ENCODE results near the gene PDE4D. TPM values are rescaled to one million over a fixed set of nuclear protein-coding genes. Genes with fewer than 3 reads are reported as not detected.

PDE4D gene
- total RNA-seq, 4 donors from 2014 or later = 6.7 to 21.0 (median 15.0) TPM

- DNase-seq (ENCODE audit: low spot score in 2 of 2) = no peak
- no peak overlapping the region for H3K4me3 ChIP-seq (ENCODE audit: low read depth, poor library complexity, severe bottlenecking)
- TF ChIP-seq POLR2A (IDR thresholded peaks at IDR 0.05) (no peak), CTCF (IDR thresholded peaks at IDR 0.05) (no peak)
- intact Hi-C loops (cut with DNase I; ENCODE audit: low total_unique reads) = no loop called here
- WGBS, 2 donors = 65 to 71% methylated on average over 7 of the region's 7 CpGs
These were observed 871.5 kb downstream of the PDE4D start for GRCh38 chr5:59021837-59022514.

- TF ChIP-seq POLR2A (IDR thresholded peaks at IDR 0.05) = no peak
- TF ChIP-seq CTCF (IDR thresholded peaks at IDR 0.05) = no peak
- H3K4me3 ChIP-seq (ENCODE audit: low read depth, poor library complexity, severe bottlenecking) = no peak overlapping the region
- DNase-seq (ENCODE audit: low spot score in 2 of 2) = no peak
- intact Hi-C loops (cut with DNase I; ENCODE audit: low total_unique reads) = no loop called here
These were observed 872.2 kb downstream of the PDE4D start for GRCh38 chr5:59021286-59021673.

GRCh38 chr5:59020611-59021285 is 872.8 kb downstream of the PDE4D start:
- 75 to 77% methylated on average over 3 of the region's 3 CpGs for WGBS, 2 donors
- DNase-seq (ENCODE audit: low spot score in 2 of 2) = no peak
- TF ChIP-seq CTCF (IDR thresholded peaks at IDR 0.05) (no peak), POLR2A (IDR thresholded peaks at IDR 0.05) (no peak)
- no peak overlapping the region for H3K4me3 ChIP-seq (ENCODE audit: low read depth, poor library complexity, severe bottlenecking)
- intact Hi-C loops (cut with DNase I; ENCODE audit: low total_unique reads) = no loop called here

GRCh38 chr5:59019078-59019477 is 874.4 kb downstream of the PDE4D start:
- no peak for TF ChIP-seq POLR2A (IDR thresholded peaks at IDR 0.05)
- 92 to 96% methylated on average over 1 of the region's 1 CpG for WGBS, 2 donors
- intact Hi-C loops (cut with DNase I; ENCODE audit: low total_unique reads) = no loop called here
- DNase-seq (ENCODE audit: low spot score in 2 of 2) = no peak
- no peak overlapping the region for H3K4me3 ChIP-seq (ENCODE audit: low read depth, poor library complexity, severe bottlenecking)

GRCh38 chr5:59016925-59017324 is 876.6 kb downstream of the PDE4D start:
- intact Hi-C loops (cut with DNase I; ENCODE audit: low total_unique reads) = no loop called here
- H3K4me3 ChIP-seq (ENCODE audit: low read depth, poor library complexity, severe bottlenecking) = no peak overlapping the region
- no peak for TF ChIP-seq POLR2A (IDR thresholded peaks at IDR 0.05)
- no peak for TF ChIP-seq CTCF (IDR thresholded peaks at IDR 0.05)
- WGBS, 2 donors = 83 to 89% methylated on average over 5 of the region's 5 CpGs
- DNase-seq (ENCODE audit: low spot score in 2 of 2) = no peak

GRCh38 chr5:59008816-59009473 is 884.6 kb downstream of the PDE4D start:
- H3K4me3 ChIP-seq (ENCODE audit: low read depth, poor library complexity, severe bottlenecking) = no peak overlapping the region
- TF ChIP-seq POLR2A (IDR thresholded peaks at IDR 0.05) (no peak), CTCF (IDR thresholded peaks at IDR 0.05) (no peak)
- intact Hi-C loops (cut with DNase I; ENCODE audit: low total_unique reads) = loop anchor here (10.0 kb wide), 1 partner anchor 114 kb away; no protein-coding TSS in a partner anchor
- DNase-seq (ENCODE audit: low spot score in 2 of 2) = no peak
